Measurements from ENCODE around the gene FRMD3.
A peak's percentile ranks its signal among the peaks of the same experiment; 100 is the strongest.

FRMD3 gene

DNA sequence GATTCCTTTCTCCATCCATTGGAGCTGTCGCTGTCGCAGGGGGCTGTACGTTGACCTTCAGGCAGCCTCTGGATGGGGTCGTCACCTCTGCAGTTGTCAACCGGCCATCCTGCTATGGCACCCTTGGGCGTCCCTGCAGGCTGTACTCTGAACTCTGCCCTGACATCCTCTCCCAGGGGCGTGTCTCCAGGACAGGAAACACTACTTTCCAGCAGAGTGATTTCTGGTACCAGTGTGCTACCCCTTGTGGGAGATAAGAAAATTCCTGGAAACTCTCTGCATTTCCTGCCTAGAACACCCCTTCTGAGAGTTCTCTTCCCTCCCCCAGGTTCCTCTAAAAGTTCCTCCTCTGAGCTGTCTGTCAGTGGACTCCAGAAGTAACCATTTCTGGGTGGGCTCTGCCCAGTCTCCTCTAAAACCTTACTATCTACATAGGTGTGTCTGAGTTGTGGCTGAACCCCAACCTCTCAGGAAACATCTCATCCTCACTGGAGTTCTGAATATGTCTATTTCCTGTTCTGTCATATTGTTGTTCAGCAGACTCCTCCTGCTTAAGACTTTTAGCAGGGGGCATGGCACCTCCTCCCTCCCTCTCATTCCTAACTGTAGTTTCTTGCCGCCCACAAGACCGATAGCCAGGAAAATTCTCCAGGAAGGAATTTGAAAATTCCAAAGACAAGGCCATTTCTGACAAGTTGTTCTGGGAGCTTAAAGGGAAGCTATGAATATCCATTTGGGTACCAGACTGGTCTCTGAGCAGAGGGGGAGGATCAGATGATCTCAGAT, 329.9 kb downstream of the FRMD3 start:
- FAIRE-seq (no peak), DNase-seq (ENCODE audit: insufficient read length, low spot score) (no peak)
- no peak for TF ChIP-seq CTCF (IDR thresholded peaks at IDR 0.05; ENCODE audit: insufficient read depth, missing control alignments)

- TF ChIP-seq CTCF (IDR thresholded peaks at IDR 0.05; ENCODE audit: insufficient read depth, missing control alignments): no peak
These were observed 334.2 kb downstream of the FRMD3 start for GRCh38 chr9:83204047-83204446.

GRCh38 chr9:83200531-83200930, 337.7 kb downstream of the FRMD3 start:
- no peak for DNase-seq (ENCODE audit: insufficient read length, low spot score)
- FAIRE-seq: no peak

More at GRCh38 chr9:83204047-83204446, 334.2 kb downstream of the FRMD3 start:
- no peak for FAIRE-seq
- DNase-seq (ENCODE audit: insufficient read length, low spot score): no peak

GRCh38 chr9:83199832-83200231, 338.4 kb downstream of the FRMD3 start:
- FAIRE-seq (no peak), DNase-seq (ENCODE audit: insufficient read length, low spot score) (no peak)
- TF ChIP-seq CTCF (IDR thresholded peaks at IDR 0.05; ENCODE audit: insufficient read depth, missing control alignments): no peak

More at GRCh38 chr9:83200531-83200930, 337.7 kb downstream of the FRMD3 start:
- TF ChIP-seq CTCF (IDR thresholded peaks at IDR 0.05; ENCODE audit: insufficient read depth, missing control alignments): no peak

GRCh38 chr9:83199240-83199639, 339.0 kb downstream of the FRMD3 start:
- FAIRE-seq (no peak), DNase-seq (ENCODE audit: insufficient read length, low spot score) (no peak)
- peak; percentile 57 for TF ChIP-seq CTCF (IDR thresholded peaks at IDR 0.05; ENCODE audit: insufficient read depth, missing control alignments)

DNA sequence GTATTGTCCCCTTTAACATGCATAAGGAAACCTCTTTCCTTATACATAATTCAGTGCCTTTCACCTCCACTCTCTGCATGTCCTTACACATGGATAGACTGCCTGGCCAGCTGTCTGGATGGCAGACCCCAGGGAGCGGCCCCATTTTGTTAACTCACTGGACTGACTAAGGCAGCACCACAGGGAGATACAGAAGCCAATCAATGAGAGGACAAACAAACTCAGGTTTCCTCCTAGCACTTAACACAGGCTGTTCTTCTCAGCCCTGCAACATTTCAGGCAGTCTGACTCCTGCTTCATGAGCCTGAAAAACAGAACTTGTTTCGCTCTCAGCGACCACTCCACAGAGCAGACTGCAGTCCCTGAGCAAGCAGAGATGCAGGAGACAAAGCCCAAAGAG, 339.8 kb downstream of the FRMD3 start:
- DNase-seq (ENCODE audit: insufficient read length, low spot score): no peak
- FAIRE-seq: no peak
- TF ChIP-seq CTCF (IDR thresholded peaks at IDR 0.05; ENCODE audit: insufficient read depth, missing control alignments): no peak

DNA sequence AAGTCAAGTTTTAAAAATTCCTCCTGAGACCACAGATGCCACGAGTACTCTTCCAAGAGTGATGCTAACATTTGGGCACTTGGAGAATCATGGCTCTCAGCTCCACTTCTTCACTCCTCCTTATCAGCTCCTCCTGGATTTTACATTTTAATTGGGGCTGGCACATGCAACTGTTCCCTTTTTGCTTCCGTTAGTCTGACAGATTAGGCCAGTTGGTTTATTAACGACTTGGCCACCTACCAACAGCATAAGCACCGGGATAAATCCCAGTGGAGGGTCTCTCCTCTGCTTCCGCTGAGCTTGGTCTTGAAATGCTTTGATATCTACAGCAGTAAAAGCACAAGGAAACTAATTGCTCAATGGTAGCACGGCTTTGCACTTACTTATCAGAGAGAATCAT, 340.6 kb downstream of the FRMD3 start:
- DNase-seq (ENCODE audit: insufficient read length, low spot score): no peak
- FAIRE-seq: no peak
- TF ChIP-seq CTCF (IDR thresholded peaks at IDR 0.05; ENCODE audit: insufficient read depth, missing control alignments): no peak
